ENCODE data around the gene HSF5. TPM values are rescaled to one million over a fixed set of nuclear protein-coding genes. Genes with fewer than 3 reads are reported as not detected.
"Not testable (repeated sequence)": the region's sequence is repeated elsewhere in the genome, so short reads cannot be mapped to it uniquely, and the experiment has no call there.

HSF5 gene
- polyA plus RNA-seq, 3 donors, result 0.28 to 0.53 (median 0.51) TPM

- no peak for DNase-seq (ENCODE audit: low read depth in 3 of 3, low spot score in 2 of 3)
Observed at GRCh38 chr17:58416396-58416795, 71.8 kb downstream of the HSF5 start.

- DNase-seq (ENCODE audit: low read depth in 3 of 3, low spot score in 2 of 3), result no peak
Observed at GRCh38 chr17:58415371-58416055, 72.7 kb downstream of the HSF5 start.

GRCh38 chr17:58414596-58414997 is 73.6 kb downstream of the HSF5 start:
- DNase-seq (ENCODE audit: low read depth in 3 of 3, low spot score in 2 of 3), result no peak

DNA sequence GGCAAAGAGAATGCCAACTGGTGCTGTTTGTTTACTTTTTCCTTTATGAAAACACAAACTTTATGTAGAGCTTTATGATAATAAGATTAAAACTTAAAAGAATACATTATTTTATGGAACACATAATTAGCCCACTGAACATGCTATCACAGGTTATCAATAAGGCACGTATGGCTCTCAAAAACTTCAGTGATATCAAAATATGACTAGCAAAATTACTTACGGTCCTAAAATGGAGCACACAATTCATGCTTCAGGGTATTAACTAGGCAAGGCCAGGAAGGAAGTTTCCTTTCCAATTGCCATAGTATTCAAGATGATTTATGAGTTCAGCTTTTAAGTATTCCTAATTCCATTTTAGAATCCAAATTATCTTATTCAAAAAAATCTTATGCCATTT is 74.5 kb downstream of the HSF5 start:
- no peak for DNase-seq (ENCODE audit: low read depth in 3 of 3, low spot score in 2 of 3)

DNA sequence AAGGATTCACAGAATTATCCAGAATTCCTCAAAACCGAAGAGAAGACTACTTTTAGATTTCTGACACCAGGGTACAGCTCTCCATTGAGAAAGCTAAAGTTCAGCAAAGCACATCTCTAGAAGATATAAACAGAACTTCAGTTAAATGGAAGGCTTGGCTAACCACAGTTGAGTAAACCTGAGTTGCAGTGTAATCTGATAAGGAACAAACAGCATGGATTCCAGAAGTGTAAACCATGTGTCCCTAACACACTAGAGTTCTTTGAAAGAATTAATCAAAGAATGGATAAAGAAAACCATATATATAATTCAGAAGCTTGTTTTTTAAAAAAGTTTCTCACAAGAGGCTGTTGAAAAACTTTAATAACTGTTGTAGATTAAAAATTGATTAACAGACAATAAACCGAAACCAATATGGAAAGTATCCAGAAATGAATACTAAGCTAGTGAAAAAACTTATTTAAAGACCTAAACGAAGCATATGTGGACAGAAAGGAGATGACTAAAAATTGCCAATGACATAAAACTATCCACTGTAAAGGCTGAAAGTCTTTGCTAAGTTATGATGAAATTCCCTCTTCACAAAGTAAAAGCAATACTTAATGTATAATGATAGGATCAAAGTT is 75.1 kb downstream of the HSF5 start:
- DNase-seq (ENCODE audit: low read depth in 3 of 3, low spot score in 2 of 3), result no peak

DNA sequence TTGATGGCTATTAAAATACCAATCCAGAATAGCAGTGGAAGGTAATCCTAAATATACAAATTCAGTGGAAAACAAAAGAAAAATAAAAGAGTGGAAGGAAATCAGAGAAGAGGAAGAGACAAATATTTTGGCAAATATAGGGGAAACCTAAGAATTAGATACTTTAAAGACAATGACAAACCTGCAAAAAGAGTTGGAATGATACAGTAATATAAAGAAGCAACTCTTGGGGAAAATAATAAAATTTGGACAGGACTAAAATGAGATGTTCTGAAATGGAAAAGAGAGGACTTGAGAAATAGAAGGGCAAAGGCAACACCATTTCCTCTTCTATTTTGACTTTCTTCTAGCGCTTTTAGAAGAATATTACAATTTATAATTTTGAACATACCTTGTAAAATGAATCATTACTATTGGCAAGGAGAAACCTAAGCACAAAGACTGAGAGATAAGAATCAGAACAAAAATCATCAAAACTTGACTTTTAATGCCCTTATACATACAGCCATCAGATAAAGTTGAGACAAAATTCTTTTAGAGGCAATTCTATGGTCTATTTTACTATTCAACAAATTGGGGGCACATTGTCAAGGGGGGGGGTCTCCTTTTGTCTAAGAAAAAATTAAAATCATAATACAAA is 76.0 kb downstream of the HSF5 start:
- DNase-seq (ENCODE audit: low read depth in 3 of 3, low spot score in 2 of 3), result no peak

GRCh38 chr17:58411408-58411894 is 76.8 kb downstream of the HSF5 start:
- DNase-seq (ENCODE audit: low read depth in 3 of 3, low spot score in 2 of 3), result no peak

GRCh38 chr17:58410714-58411407 is 77.3 kb downstream of the HSF5 start:
- DNase-seq (ENCODE audit: low read depth in 3 of 3, low spot score in 2 of 3), result no peak

GRCh38 chr17:58409432-58409831 is 78.8 kb downstream of the HSF5 start:
- no peak for DNase-seq (ENCODE audit: low read depth in 3 of 3, low spot score in 2 of 3)

- DNase-seq (ENCODE audit: low read depth in 3 of 3, low spot score in 2 of 3), result no peak
Observed at GRCh38 chr17:58403311-58403710, 84.9 kb downstream of the HSF5 start.

GRCh38 chr17:58402679-58403078 is 85.5 kb downstream of the HSF5 start:
- no peak for DNase-seq (ENCODE audit: low read depth in 3 of 3, low spot score in 2 of 3)

GRCh38 chr17:58402047-58402446 is 86.2 kb downstream of the HSF5 start:
- DNase-seq (ENCODE audit: low read depth in 3 of 3, low spot score in 2 of 3), result no peak

- no peak for DNase-seq (ENCODE audit: low read depth in 3 of 3, low spot score in 2 of 3)
Observed at GRCh38 chr17:58401287-58401686, 86.9 kb downstream of the HSF5 start.

- DNase-seq (ENCODE audit: low read depth in 3 of 3, low spot score in 2 of 3), result no peak
Observed at GRCh38 chr17:58400826-58401225, 87.4 kb downstream of the HSF5 start.

- DNase-seq (ENCODE audit: low read depth in 3 of 3, low spot score in 2 of 3), result no peak
Observed at GRCh38 chr17:58399974-58400373, 88.2 kb downstream of the HSF5 start.

DNA sequence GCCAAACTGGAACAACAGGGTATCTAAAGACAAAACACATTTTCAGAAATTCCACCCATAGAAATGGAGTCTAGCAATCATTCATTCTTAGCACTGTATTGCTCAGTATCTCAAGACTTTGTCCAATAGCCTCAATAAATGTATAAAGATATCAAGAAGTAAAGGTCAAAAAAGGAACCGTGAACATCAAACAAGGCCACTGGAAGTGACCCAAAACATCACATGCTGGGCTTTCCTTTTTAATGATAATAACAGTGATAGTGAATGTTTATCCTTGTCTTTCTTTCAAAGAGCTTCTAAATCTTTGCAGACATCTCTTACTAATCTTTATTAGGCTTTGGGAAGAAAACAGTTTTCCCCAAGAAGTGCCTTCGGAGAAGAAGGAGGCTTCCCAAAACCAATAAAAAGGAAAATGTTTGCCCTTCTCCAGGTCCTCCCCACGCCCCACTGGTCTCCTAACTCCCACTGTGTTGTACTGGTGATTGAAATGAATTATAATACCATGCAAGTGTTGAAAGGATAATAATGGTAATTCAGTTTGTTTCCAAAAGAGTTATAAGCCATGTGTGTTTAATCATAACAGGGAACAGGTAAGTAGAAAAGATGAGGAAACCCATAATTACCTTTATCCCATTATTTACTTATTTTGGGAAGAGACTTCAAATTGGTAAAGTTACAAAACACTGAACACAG is 89.5 kb downstream of the HSF5 start:
- no peak for DNase-seq (ENCODE audit: low read depth in 3 of 3, low spot score in 2 of 3)

- DNase-seq (ENCODE audit: low read depth in 3 of 3, low spot score in 2 of 3), result not testable (repeated sequence)
Observed at GRCh38 chr17:58397421-58397820, 90.8 kb downstream of the HSF5 start.

DNA sequence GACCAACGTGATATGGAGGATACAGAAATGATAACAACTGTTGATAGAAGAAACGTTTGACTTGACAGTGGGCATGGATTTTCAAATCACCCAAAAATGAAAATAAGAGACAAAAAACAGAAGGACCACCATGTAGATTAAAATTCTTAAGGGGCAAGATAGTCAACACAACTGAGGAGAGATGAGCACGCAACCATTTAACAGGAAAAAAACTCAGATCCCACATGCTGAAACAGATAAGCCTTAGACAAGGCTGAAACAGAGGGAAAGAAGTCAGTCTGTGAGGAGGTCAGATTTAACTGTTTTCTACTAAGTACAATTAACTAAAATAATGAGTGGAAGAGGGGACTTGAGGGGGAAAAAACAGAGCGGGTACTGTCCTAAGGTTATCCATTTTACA is 92.0 kb downstream of the HSF5 start:
- DNase-seq (ENCODE audit: low read depth in 3 of 3, low spot score in 2 of 3), result no peak

DNA sequence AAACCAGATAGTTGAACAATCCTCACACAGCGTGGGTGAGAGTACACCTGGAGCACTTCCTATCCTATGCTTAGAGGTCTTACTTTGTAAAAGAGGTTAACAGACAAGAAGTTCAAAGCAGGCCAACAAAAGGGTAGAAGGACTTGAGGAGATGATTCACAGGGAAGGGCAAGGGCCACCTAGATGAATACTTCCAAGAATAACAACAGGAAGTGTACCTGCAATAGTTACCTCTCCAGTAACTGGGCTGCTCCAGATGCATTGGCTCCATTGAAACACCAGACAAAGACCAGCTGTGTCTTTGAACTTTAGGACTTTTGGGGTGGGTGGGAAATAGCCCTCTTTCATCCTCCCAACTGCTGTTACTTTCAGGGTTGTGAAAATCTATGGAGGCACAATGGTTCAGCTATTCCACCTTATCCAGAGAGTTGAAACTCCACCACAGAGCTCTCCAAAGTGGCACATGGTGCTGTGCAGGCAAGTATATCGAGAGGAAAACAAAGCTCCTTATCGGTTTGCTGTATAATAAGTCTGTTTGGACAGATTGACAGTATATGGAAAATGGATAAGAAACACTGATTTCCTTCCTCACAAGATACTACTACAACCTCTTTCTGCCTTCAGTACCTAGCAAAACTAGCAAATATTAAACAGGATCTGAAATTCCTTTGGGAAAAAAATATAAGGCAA is 93.5 kb downstream of the HSF5 start:
- no peak for DNase-seq (ENCODE audit: low read depth in 3 of 3, low spot score in 2 of 3)

DNA sequence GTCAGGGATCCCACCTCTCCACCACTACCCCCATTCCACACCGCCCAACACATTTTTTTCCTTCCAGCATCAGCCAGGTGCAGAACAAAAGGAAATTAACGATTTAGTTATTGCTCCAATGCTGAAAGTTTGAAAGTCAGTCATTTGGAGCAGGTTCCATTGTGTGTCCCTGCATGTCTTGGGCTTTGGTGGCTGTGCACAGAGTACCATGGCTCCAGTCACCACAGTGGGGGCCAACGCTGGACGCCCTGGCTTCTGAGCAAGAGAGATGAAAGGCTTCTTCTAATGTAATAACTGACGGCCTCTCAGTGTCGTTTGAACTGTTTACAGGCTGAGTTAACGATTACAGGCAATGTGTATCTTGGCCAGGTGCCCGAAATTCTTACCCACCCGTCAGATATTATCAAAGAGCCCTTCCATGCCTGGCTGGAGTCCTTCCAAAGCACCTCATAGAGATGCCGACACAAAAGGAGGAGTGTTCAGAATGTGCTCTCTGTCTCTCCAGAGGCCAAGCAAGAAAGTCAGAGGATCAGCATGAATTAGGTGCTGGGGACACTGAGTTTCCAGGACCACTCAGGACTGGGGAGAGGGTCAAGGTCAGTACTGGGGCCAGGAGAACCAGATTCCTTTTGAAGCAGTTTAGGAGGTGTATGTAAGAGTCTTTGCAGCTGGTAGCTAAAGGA is 96.8 kb downstream of the HSF5 start:
- peak; percentile 60 to 83 (median 78) for DNase-seq (ENCODE audit: low read depth in 3 of 3, low spot score in 2 of 3)

Measured in right renal cortex interstitium (tissue), 3 donors.